AG04449 (cell line): Measurements from ENCODE around the gene HYDIN.

Experiments
- CTCF ChIA-PET: fragments of 350-600 bp; formaldehyde crosslinking; extraction: SDS; loops from one replicate; lab custom pipeline; 2021; ENCODE audit warnings: antibody characterized with exemption; lab: Yijun Ruan, JAX
- POLR2A ChIA-PET: fragments of 400-600, 350-600 bp; formaldehyde crosslinking; extraction: SDS; loops from one replicate; lab custom pipeline; 2020; ENCODE audit warnings: antibody characterized with exemption, inconsistent platforms; lab: Yijun Ruan, JAX
- DNase-seq: peaks from one replicate; pipeline ENCODE4 v3.0.0-alpha.2; 2010; ENCODE audit warnings: low read depth, low spot score
- H3K4me3 ChIP-seq: 2 replicates; pipeline ENCODE4 v1.5.1; 2011; ENCODE audit warnings: low read depth, mild to moderate bottlenecking, control low read depth, low read length
- CTCF ChIP-seq: IDR thresholded peaks from one replicate; pipeline ENCODE4 v1.5.1; 2011; ENCODE audit warnings: mild to moderate bottlenecking, moderate library complexity, low read length, control low read depth, inconsistent platforms; ENCODE audit not compliant: insufficient read depth; ENCODE audit errors: missing control alignments

The HYDIN gene

DNA sequence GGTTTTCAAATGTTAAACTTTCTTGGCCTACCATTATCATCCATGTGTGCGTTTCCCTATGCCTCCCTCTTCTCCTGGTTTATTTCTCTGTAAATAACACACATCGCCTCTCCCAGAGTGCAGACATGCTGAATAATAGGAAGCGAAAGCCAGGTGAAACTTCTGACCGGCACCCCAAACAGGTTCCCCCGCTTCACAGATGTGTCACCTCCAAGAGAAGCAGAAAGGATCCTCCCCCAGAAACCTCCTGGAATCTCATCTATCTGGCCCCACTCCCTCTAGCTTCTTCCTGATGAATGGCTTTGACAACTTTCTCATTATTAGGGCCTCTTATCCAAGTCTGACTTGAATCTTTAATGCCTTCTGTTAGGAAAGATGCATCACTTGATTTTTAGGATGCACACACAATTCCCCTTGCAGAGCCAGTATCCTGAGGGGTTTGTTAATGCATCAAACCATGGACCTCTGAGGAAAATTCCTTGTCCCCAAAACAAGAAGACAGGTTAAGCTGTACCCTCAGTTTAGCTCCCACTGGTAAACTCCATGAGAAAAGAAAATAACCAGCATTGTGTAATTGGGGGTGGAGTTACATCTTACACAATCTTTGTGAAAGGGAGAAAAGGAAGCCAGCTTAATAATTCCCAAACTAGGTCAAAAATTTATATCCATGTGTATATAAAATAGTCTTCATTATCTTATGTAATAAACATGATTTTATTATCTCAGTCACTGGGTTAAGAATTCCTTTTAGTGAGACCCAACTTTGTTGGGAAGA lies 20.1 kb upstream of the HYDIN start:
- no peak for TF ChIP-seq CTCF
- DNase-seq = no peak
- CTCF ChIA-PET = interaction anchor here (2.1 kb wide), 1 partner anchor 61 kb away, joined by 7 read pairs; no protein-coding TSS in a partner anchor
- POLR2A ChIA-PET = no interaction called here
- no peak overlapping the region for H3K4me3 ChIP-seq

DNA sequence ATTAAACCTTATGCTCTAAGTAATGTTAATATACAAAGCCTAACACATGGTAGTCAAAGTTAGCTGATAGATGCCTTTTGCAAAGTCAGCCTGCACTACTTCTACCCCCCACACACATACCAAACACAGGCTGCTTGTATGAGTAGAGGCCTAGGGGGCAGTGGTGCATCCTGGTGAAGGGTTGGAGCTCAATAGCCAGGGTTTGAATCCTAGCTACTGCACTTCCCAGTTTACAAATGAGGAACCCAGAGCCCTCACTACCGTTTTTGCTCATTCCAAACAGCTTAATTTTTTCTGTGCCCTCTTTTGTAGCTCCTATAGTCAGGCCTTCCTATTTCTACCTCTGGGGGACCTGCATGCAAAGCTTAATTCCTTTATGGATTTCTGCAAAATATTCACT lies 18.9 kb upstream of the HYDIN start:
- ChIA-PET CTCF (interaction anchor here (0.7 to 2.1 kb wide), 2 partner anchors 11 to 62 kb away, joined by 3 to 7 read pairs; no protein-coding TSS in a partner anchor), POLR2A (no interaction called here)
- TF ChIP-seq CTCF = no peak
- no peak for DNase-seq
- no peak overlapping the region for H3K4me3 ChIP-seq

GRCh38 chr16:71247478-71247877 lies 17.0 kb upstream of the HYDIN start:
- H3K4me3 ChIP-seq = no peak overlapping the region
- POLR2A ChIA-PET = no interaction called here
- CTCF ChIA-PET = no interaction called here
- no peak for DNase-seq
- TF ChIP-seq CTCF = no peak

GRCh38 chr16:71246309-71246708 lies 15.8 kb upstream of the HYDIN start:
- H3K4me3 ChIP-seq = no peak overlapping the region
- DNase-seq = no peak
- ChIA-PET POLR2A (no interaction called here), CTCF (no interaction called here)
- TF ChIP-seq CTCF = no peak

- CTCF ChIA-PET = no interaction called here
- no peak overlapping the region for H3K4me3 ChIP-seq
- no peak for TF ChIP-seq CTCF
Measured at GRCh38 chr16:71244521-71244920, 14.0 kb upstream of the HYDIN start.

GRCh38 chr16:71242601-71243000 lies 12.1 kb upstream of the HYDIN start:
- no peak for DNase-seq
- ChIA-PET CTCF (no interaction called here), POLR2A (no interaction called here)
- H3K4me3 ChIP-seq = no peak overlapping the region
- no peak for TF ChIP-seq CTCF

More at GRCh38 chr16:71244521-71244920, 14.0 kb upstream of the HYDIN start:
- DNase-seq = no peak
- POLR2A ChIA-PET = no interaction called here
